ENCODE results near the gene GREM1. TPM values are rescaled to one million over a fixed set of nuclear protein-coding genes. Genes with fewer than 3 reads are reported as not detected.

Gene GREM1
- total and polyA plus RNA-seq, 4 donors, result 0.50 to 6.0 (median 1.5) TPM

- 100% methylated on average over 1 of the region's 6 CpGs for WGBS (ENCODE audit: insufficient coverage)
- H3K27ac ChIP-seq (ENCODE audit: low read depth, low read length), result no peak overlapping the region
- H3K27me3 ChIP-seq (ENCODE audit: control insufficient read depth, insufficient read depth, low read length), result no peaks in the 10 kb centered on the region
- no peaks in the 10 kb centered on the region for H3K9me3 ChIP-seq (ENCODE audit: control insufficient read depth, insufficient read depth, low read length)
- no peak for DNase-seq (ENCODE audit: low read depth in 4 of 6, low spot score in 6 of 6)
- no peak overlapping the region for H3K4me3 ChIP-seq (ENCODE audit: low read depth, low read length)
- no peaks in the 10 kb centered on the region for H3K4me1 ChIP-seq (ENCODE audit: control insufficient read depth, insufficient read depth, low read length)
- no peaks in the 10 kb centered on the region for H3K36me3 ChIP-seq (ENCODE audit: control insufficient read depth, insufficient read depth, low read length)
Measured at GRCh38 chr15:32707436-32707835, 10.4 kb upstream of the GREM1 start.

GRCh38 chr15:32709295-32710033 is 8.3 kb upstream of the GREM1 start:
- Histone ChIP-seq H3K9me3 (ENCODE audit: control insufficient read depth, insufficient read depth, low read length) (no peaks in the 10 kb centered on the region), H3K4me1 (ENCODE audit: control insufficient read depth, insufficient read depth, low read length) (no peaks in the 10 kb centered on the region), H3K4me3 (ENCODE audit: low read depth, low read length) (no peak overlapping the region), H3K27ac (ENCODE audit: low read depth, low read length) (no peak overlapping the region), H3K36me3 (ENCODE audit: control insufficient read depth, insufficient read depth, low read length) (no peaks in the 10 kb centered on the region), H3K27me3 (ENCODE audit: control insufficient read depth, insufficient read depth, low read length) (peaks cover 3% of the 10 kb centered on the region)
- WGBS (ENCODE audit: insufficient coverage), result 84% methylated on average over 3 of the region's 9 CpGs
- no peak for DNase-seq (ENCODE audit: low read depth in 4 of 6, low spot score in 6 of 6)

- Histone ChIP-seq H3K4me1 (ENCODE audit: control insufficient read depth, insufficient read depth, low read length) (peaks cover 21% of the 10 kb centered on the region), H3K9me3 (ENCODE audit: control insufficient read depth, insufficient read depth, low read length) (no peaks in the 10 kb centered on the region), H3K27ac (ENCODE audit: low read depth, low read length) (no peak overlapping the region), H3K4me3 (ENCODE audit: low read depth, low read length) (no peak overlapping the region), H3K27me3 (ENCODE audit: control insufficient read depth, insufficient read depth, low read length) (peaks cover 58% of the 10 kb centered on the region), H3K36me3 (ENCODE audit: control insufficient read depth, insufficient read depth, low read length) (no peaks in the 10 kb centered on the region)
- no peak for DNase-seq (ENCODE audit: low read depth in 4 of 6, low spot score in 6 of 6)
- WGBS (ENCODE audit: insufficient coverage), result no CpG with 5 or more reads among the region's 4 CpGs
Measured at GRCh38 chr15:32715276-32715675, 2.5 kb upstream of the GREM1 start.

- Histone ChIP-seq H3K4me1 (ENCODE audit: control insufficient read depth, insufficient read depth, low read length) (peaks cover 21% of the 10 kb centered on the region), H3K4me3 (ENCODE audit: low read depth, low read length) (no peak overlapping the region)
- 21% methylated on average over 3 of the region's 13 CpGs for WGBS (ENCODE audit: insufficient coverage)
Measured at GRCh38 chr15:32716216-32716914, 1.4 kb upstream of the GREM1 start.

GRCh38 chr15:32716915-32717425 is 834 bp upstream of the GREM1 start:
- Histone ChIP-seq H3K36me3 (ENCODE audit: control insufficient read depth, insufficient read depth, low read length) (no peaks in the 10 kb centered on the region), H3K4me1 (ENCODE audit: control insufficient read depth, insufficient read depth, low read length) (peaks cover 21% of the 10 kb centered on the region), H3K27me3 (ENCODE audit: control insufficient read depth, insufficient read depth, low read length) (peaks cover 62% of the 10 kb centered on the region), H3K9me3 (ENCODE audit: control insufficient read depth, insufficient read depth, low read length) (no peaks in the 10 kb centered on the region), H3K4me3 (ENCODE audit: low read depth, low read length) (peak overlapping the region; percentile 14), H3K27ac (ENCODE audit: low read depth, low read length) (no peak overlapping the region)
- 0% methylated on average over 4 of the region's 21 CpGs for WGBS (ENCODE audit: insufficient coverage)
- DNase-seq (ENCODE audit: low read depth in 4 of 6, low spot score in 6 of 6), result peak in 2 of 6 donors; percentile 26 to 34

More at GRCh38 chr15:32716216-32716914, 1.4 kb upstream of the GREM1 start:
- Histone ChIP-seq H3K36me3 (ENCODE audit: control insufficient read depth, insufficient read depth, low read length) (no peaks in the 10 kb centered on the region), H3K27ac (ENCODE audit: low read depth, low read length) (no peak overlapping the region), H3K27me3 (ENCODE audit: control insufficient read depth, insufficient read depth, low read length) (peaks cover 62% of the 10 kb centered on the region), H3K9me3 (ENCODE audit: control insufficient read depth, insufficient read depth, low read length) (no peaks in the 10 kb centered on the region)
- peak in 1 of 6 donors; percentile 30 for DNase-seq (ENCODE audit: low read depth in 4 of 6, low spot score in 6 of 6)

- peak overlapping the region; percentile 25 for H3K4me3 ChIP-seq (ENCODE audit: low read depth, low read length)
- H3K4me1 ChIP-seq (ENCODE audit: control insufficient read depth, insufficient read depth, low read length), result peaks cover 21% of the 10 kb centered on the region
- under 1% methylated on average over 60 of the region's 60 CpGs for WGBS (ENCODE audit: insufficient coverage)
- H3K9me3 ChIP-seq (ENCODE audit: control insufficient read depth, insufficient read depth, low read length), result no peaks in the 10 kb centered on the region
- H3K27ac ChIP-seq (ENCODE audit: low read depth, low read length), result no peak overlapping the region
- no peaks in the 10 kb centered on the region for H3K36me3 ChIP-seq (ENCODE audit: control insufficient read depth, insufficient read depth, low read length)
- H3K27me3 ChIP-seq (ENCODE audit: control insufficient read depth, insufficient read depth, low read length), result peaks cover 60% of the 10 kb centered on the region
- DNase-seq (ENCODE audit: low read depth in 4 of 6, low spot score in 6 of 6), result peak in 2 of 6 donors; percentile 26 to 45
Measured at GRCh38 chr15:32718227-32718820, 520 bp downstream of the GREM1 start.

GRCh38 chr15:32718821-32719716 is 1.3 kb downstream of the GREM1 start:
- H3K9me3 ChIP-seq (ENCODE audit: control insufficient read depth, insufficient read depth, low read length), result no peaks in the 10 kb centered on the region
- H3K27ac ChIP-seq (ENCODE audit: low read depth, low read length), result no peak overlapping the region
- WGBS (ENCODE audit: insufficient coverage), result 2% methylated on average over 70 of the region's 70 CpGs
- H3K4me1 ChIP-seq (ENCODE audit: control insufficient read depth, insufficient read depth, low read length), result peaks cover 21% of the 10 kb centered on the region
- peak overlapping the region; percentile 25 for H3K4me3 ChIP-seq (ENCODE audit: low read depth, low read length)
- H3K27me3 ChIP-seq (ENCODE audit: control insufficient read depth, insufficient read depth, low read length), result peaks cover 59% of the 10 kb centered on the region
- no peaks in the 10 kb centered on the region for H3K36me3 ChIP-seq (ENCODE audit: control insufficient read depth, insufficient read depth, low read length)
- peak in 2 of 6 donors; percentile 45 to 47 for DNase-seq (ENCODE audit: low read depth in 4 of 6, low spot score in 6 of 6)

GRCh38 chr15:32721596-32721995 is 3.8 kb downstream of the GREM1 start:
- Histone ChIP-seq H3K27ac (ENCODE audit: low read depth, low read length) (no peak overlapping the region), H3K27me3 (ENCODE audit: control insufficient read depth, insufficient read depth, low read length) (peaks cover 39% of the 10 kb centered on the region)
- WGBS (ENCODE audit: insufficient coverage), result 86% methylated on average over 4 of the region's 6 CpGs

GRCh38 chr15:32722136-32722535 is 4.3 kb downstream of the GREM1 start:
- Histone ChIP-seq H3K9me3 (ENCODE audit: control insufficient read depth, insufficient read depth, low read length) (no peaks in the 10 kb centered on the region), H3K4me1 (ENCODE audit: control insufficient read depth, insufficient read depth, low read length) (peaks cover 20% of the 10 kb centered on the region), H3K27me3 (ENCODE audit: control insufficient read depth, insufficient read depth, low read length) (peaks cover 34% of the 10 kb centered on the region), H3K4me3 (ENCODE audit: low read depth, low read length) (no peak overlapping the region), H3K36me3 (ENCODE audit: control insufficient read depth, insufficient read depth, low read length) (no peaks in the 10 kb centered on the region), H3K27ac (ENCODE audit: low read depth, low read length) (no peak overlapping the region)
- DNase-seq (ENCODE audit: low read depth in 4 of 6, low spot score in 6 of 6), result no peak

More at GRCh38 chr15:32721596-32721995, 3.8 kb downstream of the GREM1 start:
- no peak for DNase-seq (ENCODE audit: low read depth in 4 of 6, low spot score in 6 of 6)
- no peak overlapping the region for H3K4me3 ChIP-seq (ENCODE audit: low read depth, low read length)
- no peaks in the 10 kb centered on the region for H3K9me3 ChIP-seq (ENCODE audit: control insufficient read depth, insufficient read depth, low read length)
- no peaks in the 10 kb centered on the region for H3K36me3 ChIP-seq (ENCODE audit: control insufficient read depth, insufficient read depth, low read length)
- H3K4me1 ChIP-seq (ENCODE audit: control insufficient read depth, insufficient read depth, low read length), result peaks cover 21% of the 10 kb centered on the region

All from spinal cord (tissue), 10 donors.